ENCODE data around the gene AMZ1. TPM values are rescaled to one million over a fixed set of nuclear protein-coding genes. Genes with fewer than 3 reads are reported as not detected.

AMZ1 gene
- total RNA-seq, 4 donors from 2014 or later: 0.17 TPM; not detected in 3

DNA sequence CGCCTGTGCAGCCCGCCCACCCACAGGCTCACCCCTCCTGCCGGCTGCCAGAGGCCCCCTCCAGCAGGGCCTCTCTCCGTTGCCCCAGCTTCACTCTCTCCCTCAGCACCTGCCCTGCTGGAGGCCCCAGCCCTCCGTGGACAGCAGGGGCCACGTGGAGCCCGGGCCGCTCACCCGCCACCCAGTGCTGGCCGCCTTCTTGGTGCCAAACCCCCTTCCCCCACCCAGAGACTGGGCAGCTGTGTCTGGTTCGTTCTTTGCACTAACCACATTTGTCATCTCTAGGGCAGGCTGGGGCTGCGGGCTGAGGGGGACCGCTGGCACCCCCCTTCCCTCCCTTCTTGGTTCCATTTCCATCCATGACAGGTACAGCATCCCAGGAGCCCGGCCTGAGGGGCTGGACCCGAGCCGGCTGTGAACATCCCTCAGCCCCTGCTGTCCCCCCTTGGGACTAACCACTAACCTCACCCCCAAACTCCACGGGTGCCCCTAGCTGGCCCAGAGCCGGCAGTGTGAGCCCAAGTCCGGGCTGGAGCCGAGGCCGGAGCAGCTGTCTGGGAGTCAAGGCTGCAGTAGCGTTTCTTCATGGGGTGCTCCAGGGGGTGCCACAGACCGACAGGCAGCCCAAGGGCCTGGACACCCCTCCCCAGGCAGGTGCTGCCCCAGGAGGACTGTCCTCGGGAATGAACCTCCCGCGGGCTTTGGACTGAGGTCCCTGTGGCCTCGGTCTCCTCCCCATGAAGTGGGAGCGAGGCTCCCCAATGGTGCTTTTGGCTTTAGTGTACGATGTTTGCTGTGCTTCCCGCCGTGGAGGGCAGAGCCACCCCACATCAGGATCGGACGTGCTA is 25.5 kb upstream of the AMZ1 start:
- no peak for DNase-seq (ENCODE audit: low spot score in 2 of 2)
- no peak overlapping the region for H3K4me3 ChIP-seq
- peaks cover 29% of the 10 kb centered on the region for H3K36me3 ChIP-seq
- no peak overlapping the region for H3K27ac ChIP-seq
- TF ChIP-seq EP300 (IDR thresholded peaks at IDR 0.05): no peak
- H3K4me1 ChIP-seq: peaks cover 37% of the 10 kb centered on the region
- H3K9me3 ChIP-seq: no peaks in the 10 kb centered on the region
- H3K27me3 ChIP-seq: no peaks in the 10 kb centered on the region
- 70% methylated on average over 17 of the region's 33 CpGs for WGBS

DNA sequence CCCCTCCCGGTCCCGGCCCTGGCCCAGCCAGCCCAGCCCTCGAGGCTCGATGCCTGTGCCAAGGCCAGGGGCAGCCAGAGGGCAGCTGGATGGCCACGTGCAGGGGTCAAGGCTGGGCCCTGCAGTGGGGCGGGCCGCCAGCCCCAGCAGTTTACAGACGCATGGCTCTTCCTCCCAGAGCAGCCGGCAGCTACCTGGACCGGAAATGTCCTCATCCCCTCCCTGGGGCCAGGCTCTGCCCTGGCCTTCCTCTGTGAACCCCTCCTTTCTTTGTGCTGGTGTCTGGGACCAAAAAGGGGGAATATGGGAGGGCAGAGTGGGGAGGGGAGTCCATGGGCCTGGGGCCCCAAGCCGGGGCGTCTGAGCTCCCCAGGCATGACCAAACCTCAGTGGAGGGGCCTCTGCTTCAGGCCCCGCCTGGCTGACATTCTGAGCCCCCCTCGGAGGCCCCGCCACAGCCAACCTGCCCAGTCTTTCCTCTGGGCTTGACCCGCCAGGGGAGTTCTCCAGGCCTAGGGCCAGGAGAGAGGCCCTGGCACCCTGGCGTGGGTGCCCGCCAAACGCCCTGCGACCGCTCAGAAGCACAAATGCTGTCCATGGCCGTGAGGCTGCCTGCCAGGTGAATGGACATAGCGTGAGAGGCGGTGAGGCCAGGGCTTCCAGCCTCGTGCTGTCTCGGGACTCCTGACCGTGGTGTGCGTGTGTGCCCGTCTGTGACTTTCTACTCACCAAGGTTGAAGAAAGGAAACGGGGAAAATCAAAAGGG is 24.7 kb upstream of the AMZ1 start:
- no peaks in the 10 kb centered on the region for H3K27me3 ChIP-seq
- no peaks in the 10 kb centered on the region for H3K9me3 ChIP-seq
- H3K36me3 ChIP-seq: peaks cover 21% of the 10 kb centered on the region
- WGBS: 70% methylated on average over 19 of the region's 30 CpGs
- H3K4me3 ChIP-seq: no peak overlapping the region
- H3K27ac ChIP-seq: no peak overlapping the region
- H3K4me1 ChIP-seq: peaks cover 37% of the 10 kb centered on the region
- peak in 1 of 2 donors; percentile 64 for DNase-seq (ENCODE audit: low spot score in 2 of 2)
- TF ChIP-seq POLR2A (IDR thresholded peaks at IDR 0.05) (no peak), POLR2AphosphoS5 (IDR thresholded peaks at IDR 0.05) (no peak), EP300 (IDR thresholded peaks at IDR 0.05) (no peak)
- TF ChIP-seq, protein P1, sequence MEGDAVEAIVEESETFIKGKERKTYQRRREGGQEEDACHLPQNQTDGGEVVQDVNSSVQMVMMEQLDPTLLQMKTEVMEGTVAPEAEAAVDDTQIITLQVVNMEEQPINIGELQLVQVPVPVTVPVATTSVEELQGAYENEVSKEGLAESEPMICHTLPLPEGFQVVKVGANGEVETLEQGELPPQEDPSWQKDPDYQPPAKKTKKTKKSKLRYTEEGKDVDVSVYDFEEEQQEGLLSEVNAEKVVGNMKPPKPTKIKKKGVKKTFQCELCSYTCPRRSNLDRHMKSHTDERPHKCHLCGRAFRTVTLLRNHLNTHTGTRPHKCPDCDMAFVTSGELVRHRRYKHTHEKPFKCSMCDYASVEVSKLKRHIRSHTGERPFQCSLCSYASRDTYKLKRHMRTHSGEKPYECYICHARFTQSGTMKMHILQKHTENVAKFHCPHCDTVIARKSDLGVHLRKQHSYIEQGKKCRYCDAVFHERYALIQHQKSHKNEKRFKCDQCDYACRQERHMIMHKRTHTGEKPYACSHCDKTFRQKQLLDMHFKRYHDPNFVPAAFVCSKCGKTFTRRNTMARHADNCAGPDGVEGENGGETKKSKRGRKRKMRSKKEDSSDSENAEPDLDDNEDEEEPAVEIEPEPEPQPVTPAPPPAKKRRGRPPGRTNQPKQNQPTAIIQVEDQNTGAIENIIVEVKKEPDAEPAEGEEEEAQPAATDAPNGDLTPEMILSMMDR (IDR thresholded peaks at IDR 0.05): no peak

DNA sequence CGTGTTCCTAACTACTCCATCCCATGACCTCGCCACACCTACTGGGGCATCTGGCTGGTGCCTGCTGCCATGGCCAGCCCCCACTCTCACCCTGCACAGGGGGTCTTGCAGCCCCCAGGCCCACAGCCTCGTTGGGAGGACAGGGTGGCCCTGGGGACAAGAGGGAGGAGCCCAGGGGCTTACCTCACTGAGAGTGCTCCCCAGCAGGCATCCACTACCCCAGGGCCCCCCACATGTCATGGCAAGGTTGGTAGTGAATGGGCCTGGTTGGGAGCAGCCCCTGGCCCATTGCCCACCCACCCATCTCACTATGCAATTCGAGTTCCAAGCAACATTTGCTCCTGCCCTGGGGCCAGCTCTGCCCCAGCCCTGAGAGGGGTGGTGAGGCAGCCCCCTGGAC is 24.0 kb upstream of the AMZ1 start:
- Histone ChIP-seq H3K27ac (no peak overlapping the region), H3K36me3 (peaks cover 14% of the 10 kb centered on the region), H3K4me3 (no peak overlapping the region), H3K27me3 (no peaks in the 10 kb centered on the region), H3K9me3 (no peaks in the 10 kb centered on the region), H3K4me1 (peaks cover 37% of the 10 kb centered on the region)
- no peak for DNase-seq (ENCODE audit: low spot score in 2 of 2)
- WGBS: 60% methylated on average over 3 of the region's 4 CpGs
- no peak for TF ChIP-seq POLR2A (IDR thresholded peaks at IDR 0.05)
- TF ChIP-seq POLR2AphosphoS5 (IDR thresholded peaks at IDR 0.05): no peak
- no peak for TF ChIP-seq EP300 (IDR thresholded peaks at IDR 0.05)
- TF ChIP-seq, protein P1 (IDR thresholded peaks at IDR 0.05): no peak

DNA sequence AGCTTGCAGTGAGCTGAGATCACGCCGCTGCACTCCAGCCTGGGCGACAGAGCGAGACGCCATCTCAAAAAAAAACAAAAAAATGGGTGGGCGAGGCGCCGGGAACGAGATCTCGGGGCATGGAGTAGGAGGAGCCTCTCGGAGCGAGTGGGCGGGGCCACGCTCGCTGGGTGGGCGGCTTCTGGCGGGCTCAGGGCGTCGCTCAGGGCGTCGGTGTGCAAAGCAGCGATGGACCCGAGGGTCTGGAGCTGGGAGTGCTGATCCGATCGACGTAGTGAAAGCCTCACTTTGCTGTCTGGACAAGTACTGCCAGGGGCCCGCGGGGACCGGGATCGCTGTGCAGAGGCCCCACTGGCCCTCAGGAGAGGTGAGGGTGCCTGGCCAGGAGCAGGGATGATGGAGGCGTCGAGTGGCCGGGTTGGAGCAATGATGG is 22.6 kb upstream of the AMZ1 start:
- TF ChIP-seq EP300 (IDR thresholded peaks at IDR 0.05): no peak
- no peak for TF ChIP-seq POLR2AphosphoS5 (IDR thresholded peaks at IDR 0.05)
- TF ChIP-seq, protein P1 (IDR thresholded peaks at IDR 0.05): no peak
- no peak for TF ChIP-seq POLR2A (IDR thresholded peaks at IDR 0.05)
- 26% methylated on average over 20 of the region's 33 CpGs for WGBS
- peaks cover 12% of the 10 kb centered on the region for H3K36me3 ChIP-seq
- no peak for DNase-seq (ENCODE audit: low spot score in 2 of 2)
- H3K4me3 ChIP-seq: no peak overlapping the region
- no peak overlapping the region for H3K27ac ChIP-seq
- peaks cover 32% of the 10 kb centered on the region for H3K4me1 ChIP-seq
- no peaks in the 10 kb centered on the region for H3K27me3 ChIP-seq
- H3K9me3 ChIP-seq: no peaks in the 10 kb centered on the region

DNA sequence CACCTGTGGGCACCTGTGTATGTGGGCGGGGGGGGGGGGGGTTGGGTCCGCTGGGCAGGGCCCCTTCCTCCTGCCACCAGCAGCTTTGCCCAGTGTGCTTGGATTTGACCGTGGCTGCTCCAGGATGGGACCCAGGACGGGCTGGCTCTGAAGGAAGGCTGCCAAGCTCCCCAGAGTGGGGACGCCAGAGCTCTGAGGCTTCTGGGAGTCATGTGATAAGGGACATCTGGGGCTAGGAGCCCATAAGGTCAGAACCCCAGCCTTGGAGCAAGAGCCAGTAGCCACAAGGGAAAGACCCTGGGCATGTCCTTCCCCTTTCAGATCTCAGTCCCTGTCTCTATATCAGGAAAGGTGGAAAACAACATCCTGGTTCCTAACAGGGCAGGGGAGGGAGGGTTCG is 21.8 kb upstream of the AMZ1 start:
- no peaks in the 10 kb centered on the region for H3K9me3 ChIP-seq
- TF ChIP-seq, protein P1 (IDR thresholded peaks at IDR 0.05): no peak
- no peak for TF ChIP-seq POLR2A (IDR thresholded peaks at IDR 0.05)
- no peak for TF ChIP-seq POLR2AphosphoS5 (IDR thresholded peaks at IDR 0.05)
- no peak for TF ChIP-seq EP300 (IDR thresholded peaks at IDR 0.05)
- H3K27ac ChIP-seq: no peak overlapping the region
- DNase-seq (ENCODE audit: low spot score in 2 of 2): no peak
- no peak overlapping the region for H3K4me3 ChIP-seq
- no peaks in the 10 kb centered on the region for H3K27me3 ChIP-seq
- peaks cover 12% of the 10 kb centered on the region for H3K36me3 ChIP-seq
- peaks cover 25% of the 10 kb centered on the region for H3K4me1 ChIP-seq
- WGBS: no CpG with 5 or more reads among the region's 6 CpGs
